Activated CD4-positive, alpha-beta T cell treated with anti-CD3 and anti-CD28 coated beads, Interleukin-2, Interleukin-4, amounts not matched to agents 100 ng/mL and 50 ng/mL, durations not matched to agents 16 hours and 8 hours (primary cell): ENCODE results near the gene ARG2.

Source experiments
- DNase-seq: peaks from one replicate; pipeline ENCODE4 v3.0.0-alpha.2; 2020; ENCODE audit warnings: low spot score

The ARG2 gene

DNA sequence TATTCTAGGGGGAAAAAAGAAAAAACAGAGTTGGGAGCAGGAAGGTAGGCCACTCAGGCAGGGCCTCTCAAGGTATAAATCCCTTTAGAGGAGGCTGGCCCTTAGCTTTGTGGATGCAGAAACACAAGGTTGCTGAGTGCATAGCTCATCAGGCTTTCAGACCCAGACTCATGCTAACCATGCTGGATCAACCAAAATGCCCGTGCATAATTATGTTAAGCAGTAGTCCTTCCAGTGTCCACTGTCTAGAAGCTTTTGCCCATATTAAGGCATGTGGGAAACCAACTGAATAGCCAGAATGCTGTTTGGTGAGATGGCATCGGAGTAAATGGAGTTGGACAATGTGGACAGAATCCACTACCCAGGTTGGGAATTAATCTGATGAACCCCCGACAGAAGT lies 18.9 kb downstream of the ARG2 start:
- no peak for DNase-seq

DNA sequence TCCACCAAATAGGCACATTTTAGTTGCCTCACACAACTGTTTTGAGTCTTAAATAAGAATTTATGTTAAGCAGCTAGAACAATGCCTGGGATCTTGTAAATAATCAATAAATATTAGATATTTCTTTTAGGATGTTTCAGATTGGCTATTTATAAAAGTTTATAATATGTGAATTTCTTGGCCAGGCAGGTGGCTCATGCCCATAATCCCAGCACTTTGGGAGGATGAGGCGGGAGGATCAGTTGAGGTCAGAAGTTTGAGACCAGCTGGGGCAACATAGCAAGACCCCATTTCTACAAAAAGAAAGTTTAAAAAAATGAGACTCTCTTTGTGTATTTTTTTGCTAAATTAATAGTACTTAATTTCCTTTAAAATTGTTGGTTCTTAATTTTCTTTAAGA lies 21.8 kb downstream of the ARG2 start:
- no peak for DNase-seq

DNA sequence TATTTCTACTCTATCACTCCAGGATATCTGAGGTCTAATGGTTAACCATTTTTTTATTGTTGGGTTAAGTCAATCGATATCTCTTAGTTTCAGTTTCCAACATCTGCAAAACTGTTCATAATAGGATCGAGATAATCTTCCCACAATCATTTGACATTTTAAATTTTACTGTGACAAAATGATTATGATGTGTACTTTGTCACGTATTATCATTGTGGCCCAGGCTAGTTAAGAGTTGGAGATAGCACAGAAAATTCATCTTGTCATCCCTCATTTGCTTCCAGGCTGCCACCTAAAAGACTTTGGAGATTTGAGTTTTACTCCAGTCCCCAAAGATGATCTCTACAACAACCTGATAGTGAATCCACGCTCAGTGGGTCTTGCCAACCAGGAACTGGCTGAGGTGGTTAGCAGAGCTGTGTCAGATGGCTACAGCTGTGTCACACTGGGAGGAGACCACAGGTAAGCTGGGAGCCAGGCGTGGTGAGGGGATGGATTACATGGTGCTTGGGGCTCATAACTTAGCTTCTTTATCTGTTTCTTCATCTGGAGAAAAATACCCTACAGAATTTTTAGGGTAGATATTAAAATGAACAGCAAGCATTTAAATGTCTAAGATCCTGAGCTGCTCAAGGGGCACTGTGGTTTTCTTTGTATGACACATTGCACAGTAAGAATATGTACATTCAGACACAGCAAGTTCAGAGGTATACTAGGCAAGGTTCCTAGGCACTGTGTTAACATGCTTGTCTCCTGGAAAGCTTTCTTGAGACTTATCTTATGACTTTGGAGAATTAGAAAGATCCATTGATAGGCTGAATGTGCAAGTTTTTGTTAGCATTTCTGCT lies 22.4 kb downstream of the ARG2 start:
- peak; percentile 29 for DNase-seq

DNA sequence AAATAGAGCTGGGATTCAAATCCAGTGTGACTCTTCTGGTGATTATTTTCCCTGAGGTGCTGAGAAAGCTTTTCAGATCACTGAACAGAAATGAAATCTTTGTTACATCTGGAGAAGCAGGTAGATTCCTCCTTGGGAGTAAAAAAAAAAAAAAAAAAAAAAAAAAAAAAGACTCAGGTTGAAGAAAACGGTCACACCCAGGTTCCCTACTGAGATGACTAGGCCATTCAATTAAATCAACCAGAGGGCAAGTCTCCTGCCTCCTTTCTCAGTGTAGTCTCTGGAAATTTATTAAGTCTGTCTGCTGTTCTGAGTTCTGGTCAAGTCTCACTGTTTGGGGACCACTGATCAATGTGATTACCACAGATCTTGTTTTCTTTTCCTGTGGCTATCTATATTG lies 24.0 kb downstream of the ARG2 start:
- no peak for DNase-seq

DNA sequence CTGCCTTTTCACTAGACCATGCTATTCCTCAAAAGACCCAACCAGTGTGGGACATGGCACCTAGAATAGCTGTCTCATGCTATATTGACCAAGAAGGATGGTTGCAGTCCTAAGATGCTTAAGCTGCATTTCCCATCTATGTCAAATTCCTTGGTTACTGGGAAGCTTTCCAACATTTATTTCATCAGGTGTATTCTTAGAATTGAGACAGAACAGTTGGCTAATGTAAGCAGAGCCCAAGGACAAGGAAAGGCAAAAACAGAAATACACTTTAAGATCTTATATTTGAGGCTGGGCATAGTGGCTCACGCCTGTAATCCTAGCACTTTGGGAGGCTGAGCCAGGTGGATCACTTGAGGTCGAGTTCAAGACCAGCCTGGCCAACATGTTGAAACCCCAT lies 24.7 kb downstream of the ARG2 start:
- no peak for DNase-seq

DNA sequence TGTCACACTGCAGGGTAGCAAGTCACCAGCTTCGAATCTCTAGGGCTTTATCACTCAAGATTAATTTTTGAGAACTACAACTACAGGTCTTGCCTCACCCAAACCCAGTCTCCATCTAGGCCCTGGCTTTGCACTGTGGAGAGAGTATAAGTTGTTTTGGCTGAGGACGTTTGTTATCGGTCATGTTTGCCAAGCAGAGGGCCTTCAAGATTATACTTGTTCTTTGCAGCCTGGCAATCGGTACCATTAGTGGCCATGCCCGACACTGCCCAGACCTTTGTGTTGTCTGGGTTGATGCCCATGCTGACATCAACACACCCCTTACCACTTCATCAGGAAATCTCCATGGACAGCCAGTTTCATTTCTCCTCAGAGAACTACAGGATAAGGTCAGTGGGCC lies 25.7 kb downstream of the ARG2 start:
- DNase-seq, result no peak

DNA sequence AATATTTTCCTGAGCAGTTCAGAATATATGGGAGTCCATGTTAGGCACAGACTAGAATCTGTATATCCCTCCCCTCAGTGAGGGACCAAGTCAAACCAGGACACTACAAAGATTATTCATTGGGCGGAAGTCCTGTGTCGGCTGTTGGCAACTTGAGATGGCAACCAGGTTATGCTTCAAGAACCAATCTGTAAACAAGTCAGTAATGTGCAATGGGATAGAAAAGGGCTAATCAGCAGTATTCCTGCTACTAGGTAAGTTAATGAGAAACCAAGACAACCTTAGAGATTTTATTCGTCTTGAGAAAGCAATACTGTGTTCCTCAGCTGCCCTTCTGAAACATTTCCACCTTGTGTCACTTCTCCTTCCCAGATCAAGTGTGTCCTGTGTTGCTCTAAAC lies 26.4 kb downstream of the ARG2 start:
- no peak for DNase-seq

DNA sequence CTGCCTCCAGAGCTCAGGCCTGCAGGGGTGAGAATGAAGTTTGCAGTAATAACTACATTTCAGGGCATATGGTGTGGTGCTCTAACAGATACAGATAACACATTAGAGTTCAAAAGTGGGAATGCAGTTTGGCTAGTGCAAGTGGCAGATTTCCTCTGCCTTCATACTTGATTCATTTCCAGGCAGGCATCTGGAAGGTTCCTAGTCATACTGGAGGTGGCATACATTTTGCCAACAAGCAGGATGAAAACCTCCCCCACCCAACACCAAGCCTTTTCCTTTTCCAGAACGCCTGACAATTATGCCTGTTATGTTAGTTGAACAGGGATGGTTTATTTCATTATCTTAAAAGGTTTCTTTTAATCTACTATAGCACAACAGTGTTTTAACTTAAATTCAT lies 30.4 kb downstream of the ARG2 start:
- DNase-seq, result no peak

DNA sequence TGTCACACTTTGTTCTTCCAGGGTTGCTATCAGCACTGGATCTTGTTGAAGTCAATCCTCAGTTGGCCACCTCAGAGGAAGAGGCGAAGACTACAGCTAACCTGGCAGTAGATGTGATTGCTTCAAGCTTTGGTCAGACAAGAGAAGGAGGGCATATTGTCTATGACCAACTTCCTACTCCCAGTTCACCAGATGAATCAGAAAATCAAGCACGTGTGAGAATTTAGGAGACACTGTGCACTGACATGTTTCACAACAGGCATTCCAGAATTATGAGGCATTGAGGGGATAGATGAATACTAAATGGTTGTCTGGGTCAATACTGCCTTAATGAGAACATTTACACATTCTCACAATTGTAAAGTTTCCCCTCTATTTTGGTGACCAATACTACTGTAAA lies 31.0 kb downstream of the ARG2 start:
- DNase-seq, result no peak

DNA sequence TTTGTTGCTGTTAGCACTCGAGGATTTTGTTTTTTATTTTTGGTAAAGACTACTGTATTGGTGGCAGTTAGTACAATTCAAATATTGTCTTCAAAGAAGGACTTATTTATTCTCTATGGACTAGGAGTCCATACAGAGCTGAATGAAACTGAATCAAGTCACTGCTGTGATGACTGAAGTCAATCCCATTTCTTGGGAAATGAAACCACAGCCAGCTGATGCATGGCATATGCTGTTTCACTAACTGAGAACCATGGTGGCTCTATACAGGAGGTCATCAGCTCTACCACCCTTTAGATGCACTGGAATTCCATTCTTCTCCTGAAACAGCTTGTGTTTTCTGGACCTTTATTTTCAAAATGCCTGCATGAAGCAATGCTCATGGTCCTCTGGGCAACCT lies 32.5 kb downstream of the ARG2 start:
- no peak for DNase-seq

DNA sequence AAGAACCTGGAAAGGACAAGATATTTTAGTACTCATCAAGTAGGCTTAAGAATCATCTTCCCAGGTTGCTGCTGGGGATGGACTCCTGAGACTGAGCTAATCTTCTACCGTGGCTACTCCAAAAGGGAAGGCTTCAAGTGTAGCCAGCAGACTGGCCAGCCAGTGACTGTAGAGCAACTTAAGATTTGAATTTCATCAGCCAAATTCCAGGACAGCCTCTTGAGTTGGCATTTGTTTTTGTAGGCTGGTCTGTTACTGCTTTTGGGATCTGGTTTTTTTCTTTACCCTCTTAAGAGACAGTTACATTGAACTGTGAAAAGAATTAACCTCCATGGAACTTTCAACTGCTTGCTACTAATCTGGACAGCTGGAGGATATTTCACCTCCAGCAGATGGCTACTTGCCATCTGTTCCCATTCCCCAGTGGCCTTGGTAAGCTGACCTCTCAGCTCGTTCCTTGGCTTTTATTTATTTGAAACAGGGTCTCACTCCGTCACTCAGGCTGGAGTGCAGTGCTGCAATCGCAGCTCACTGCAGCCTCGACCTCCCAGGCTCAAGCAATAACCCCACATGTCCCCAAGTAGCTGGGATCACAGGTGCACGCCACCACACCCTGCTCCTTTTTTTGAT lies 34.0 kb downstream of the ARG2 start:
- DNase-seq, result no peak

DNA sequence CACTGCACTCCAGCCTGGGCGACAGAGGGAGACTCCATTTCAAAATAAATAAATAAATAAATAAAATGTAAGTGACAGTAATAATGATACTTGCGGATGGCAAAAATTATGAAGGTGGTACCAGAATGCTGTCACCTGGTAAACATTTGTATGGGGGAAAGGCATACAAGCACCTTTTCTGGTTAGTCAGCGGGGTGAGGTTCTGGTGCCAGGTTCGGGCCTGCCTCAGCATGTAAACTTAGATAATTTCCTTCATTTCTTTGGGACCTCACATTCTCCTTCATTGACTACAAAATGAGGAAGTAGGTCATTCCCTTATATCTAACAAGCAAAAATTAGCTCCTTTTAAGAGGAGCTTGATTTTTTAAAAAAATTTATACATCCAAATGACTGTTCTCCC lies 43.9 kb downstream of the ARG2 start:
- DNase-seq, result no peak

DNA sequence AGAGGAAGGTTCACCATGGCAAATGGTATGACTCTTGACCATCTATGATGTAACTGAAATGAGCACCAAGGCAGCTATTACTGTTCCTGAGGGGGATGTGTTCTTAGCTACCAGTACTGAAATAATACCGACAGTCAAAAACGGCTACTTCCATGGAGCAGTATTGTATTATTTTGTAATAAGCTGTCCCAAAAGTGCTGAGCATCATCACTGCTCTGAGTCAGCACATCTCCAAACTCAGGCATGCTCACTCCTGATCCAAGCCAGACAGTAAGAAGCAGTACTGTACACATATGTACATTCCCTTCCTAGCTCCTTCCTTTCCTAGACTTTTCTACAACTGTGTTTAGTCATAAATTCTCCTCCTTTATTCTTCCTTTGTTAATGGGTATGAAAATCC lies 46.1 kb downstream of the ARG2 start:
- DNase-seq, result no peak

DNA sequence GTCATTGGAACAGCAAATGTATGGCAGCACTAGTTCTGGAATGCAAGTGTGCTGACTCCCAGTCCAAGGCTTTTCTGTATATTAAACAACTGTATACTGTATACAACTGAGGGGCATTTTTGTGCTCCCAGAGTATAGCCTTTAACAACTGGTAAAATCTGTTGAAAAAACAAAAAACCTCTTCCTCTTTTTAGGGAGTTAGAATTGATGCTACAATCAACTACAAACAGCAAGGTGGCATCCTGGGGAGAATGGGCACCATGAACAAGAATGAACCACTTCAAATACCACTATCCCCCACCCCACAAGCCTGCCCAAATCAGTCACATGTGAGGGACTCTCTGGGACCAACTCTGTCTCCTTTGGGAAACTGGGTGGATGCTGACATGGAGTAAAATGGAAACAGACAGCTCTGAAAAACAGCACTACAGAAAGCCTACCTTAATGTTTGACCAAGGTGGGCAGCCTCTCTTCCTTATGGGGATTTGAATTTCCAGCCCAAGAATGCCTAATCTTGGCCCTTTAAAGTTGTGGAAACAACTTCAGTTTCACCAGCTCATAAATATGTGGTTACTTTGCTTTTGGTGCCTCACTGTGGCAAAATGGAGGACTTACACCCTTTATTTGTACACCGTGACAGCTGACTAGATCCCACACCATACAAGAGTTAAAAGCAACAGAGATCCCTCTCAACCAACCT lies 47.2 kb downstream of the ARG2 start:
- DNase-seq, result peak; percentile 55

DNA sequence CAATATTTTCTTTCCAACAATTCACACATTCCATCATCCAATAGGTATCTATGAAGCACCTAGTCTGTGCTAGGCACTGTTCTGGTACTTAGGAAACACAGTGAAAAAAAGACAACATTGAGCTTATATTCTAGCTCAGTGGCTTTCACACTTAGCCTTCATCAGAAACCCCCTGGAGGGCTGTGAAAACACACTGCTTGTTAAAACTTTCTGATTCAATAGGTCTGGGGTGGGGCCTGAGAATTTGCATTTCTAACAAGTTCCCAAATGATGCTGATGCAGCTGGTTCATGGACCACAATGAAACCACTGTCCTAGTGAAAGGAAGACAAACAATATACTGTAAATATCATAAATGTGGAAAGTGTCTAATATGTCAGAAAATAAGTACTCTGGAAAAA lies 48.8 kb downstream of the ARG2 start:
- peak; percentile 48 for DNase-seq

DNA sequence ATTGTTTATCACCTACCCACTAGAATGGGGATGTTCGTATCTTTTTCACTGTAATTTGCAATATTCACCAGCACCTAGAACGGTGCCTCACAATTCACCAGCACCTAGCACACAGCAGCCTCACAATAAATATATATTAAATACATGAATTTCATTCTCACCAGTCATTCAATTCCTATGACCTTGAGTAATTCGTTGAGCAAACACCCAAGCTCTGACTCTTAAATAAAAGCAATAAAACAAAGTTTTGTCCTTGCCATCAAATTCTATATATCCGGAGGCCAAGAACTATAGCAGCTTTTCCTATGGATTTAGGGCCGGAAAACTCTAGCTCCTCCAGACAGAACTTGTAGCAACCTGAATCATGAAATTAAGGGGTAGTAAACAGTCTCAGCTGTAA lies 53.7 kb downstream of the ARG2 start:
- DNase-seq, result no peak

DNA sequence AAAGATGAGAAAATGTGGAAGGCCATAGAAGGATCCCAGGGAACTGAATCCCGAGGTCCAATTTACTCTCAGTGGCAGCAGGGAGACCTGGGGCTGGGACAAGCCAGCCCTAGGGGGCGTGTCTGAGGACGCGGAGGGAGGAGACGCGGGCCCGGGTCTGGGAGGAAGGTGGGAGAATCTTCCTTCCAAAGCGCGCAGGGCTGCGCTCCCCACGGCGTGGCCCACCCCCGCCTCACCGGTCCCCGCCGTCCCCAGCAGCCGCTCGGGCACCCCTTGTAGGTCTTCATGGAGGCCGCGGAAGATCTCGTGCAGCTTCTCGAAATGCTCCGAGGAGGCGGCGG lies 54.4 kb downstream of the ARG2 start:
- DNase-seq, result peak; percentile 47

DNA sequence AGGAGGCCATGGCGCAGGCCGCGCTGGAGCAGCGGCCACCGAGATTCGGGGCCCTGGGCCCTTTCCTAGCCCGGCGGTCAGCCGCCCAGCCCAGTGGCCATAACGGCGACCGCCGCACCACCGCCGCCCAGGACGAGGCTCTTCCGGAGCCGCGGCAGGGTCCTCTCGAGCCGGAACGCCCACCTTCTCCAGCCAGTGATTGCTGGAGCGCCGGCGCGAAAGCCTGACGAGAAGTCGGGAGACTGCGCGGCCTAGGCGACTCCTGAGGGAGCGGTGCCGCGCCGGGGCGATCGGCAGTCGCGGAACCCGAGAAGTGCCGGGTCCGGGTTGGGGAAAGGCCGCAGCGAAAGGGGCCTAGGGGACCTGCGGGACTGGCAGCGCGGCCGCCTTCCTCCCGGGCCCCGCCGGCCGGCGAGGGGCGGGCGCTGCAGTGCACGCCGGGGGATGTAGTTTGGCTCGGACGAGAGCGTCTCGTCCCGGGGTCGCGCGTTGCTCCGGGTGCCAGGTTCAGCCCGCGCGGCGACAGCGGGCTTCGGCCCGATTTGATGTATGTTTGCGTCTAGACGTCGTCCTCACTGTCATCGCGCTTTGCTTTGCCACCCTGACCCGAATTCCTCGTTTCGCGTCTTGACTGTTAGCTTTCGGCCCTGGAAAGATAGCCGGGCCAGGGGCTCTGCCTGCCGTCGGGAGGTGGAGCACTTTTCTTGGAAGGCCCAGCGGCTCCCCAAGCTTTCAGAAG lies 54.9 kb downstream of the ARG2 start, which contains the start of gene VTI1B:
VTI1B (minus strand) TSS at position 153 of the 739 bp plus-strand sequence; CDS start at position 10, 143 bp downstream.
- DNase-seq, result peak; percentile 75

DNA sequence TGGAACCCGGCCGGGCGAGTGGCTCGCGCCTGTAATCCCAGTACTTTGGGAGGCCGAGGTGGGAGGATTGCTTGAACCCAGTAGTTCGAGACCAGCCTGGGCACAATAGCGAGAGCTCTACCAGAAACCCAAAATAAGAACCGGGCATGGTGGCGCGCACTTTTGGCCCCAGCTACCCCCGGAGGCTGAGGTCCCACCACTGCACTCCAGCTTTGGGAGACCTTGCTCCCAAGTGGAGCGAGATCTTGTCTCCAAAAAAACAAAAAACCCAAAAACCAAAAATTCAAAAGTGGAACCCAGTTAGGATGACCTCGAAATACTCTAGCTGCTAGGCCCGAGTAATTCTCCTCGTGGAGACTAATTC lies 55.5 kb downstream of the ARG2 start:
- DNase-seq, result no peak

DNA sequence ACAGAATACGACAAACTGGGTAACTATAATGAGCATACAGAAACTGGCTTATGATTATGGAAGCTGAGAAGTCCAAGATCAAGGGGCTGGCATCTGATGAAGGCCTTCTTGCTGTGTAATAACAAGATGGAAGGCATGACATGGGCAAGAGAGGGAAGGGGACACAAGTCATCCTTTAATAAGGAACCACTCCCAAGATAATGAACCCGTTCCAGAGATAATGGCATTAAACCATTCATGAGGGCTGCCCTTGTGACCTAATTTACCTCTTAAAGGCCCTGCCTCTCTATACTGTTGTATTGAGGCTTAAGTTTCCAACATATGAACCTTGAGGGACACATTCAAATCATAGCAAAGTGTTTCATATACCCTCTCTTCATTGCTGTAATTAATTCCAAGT lies 59.3 kb downstream of the ARG2 start:
- no peak for DNase-seq

DNA sequence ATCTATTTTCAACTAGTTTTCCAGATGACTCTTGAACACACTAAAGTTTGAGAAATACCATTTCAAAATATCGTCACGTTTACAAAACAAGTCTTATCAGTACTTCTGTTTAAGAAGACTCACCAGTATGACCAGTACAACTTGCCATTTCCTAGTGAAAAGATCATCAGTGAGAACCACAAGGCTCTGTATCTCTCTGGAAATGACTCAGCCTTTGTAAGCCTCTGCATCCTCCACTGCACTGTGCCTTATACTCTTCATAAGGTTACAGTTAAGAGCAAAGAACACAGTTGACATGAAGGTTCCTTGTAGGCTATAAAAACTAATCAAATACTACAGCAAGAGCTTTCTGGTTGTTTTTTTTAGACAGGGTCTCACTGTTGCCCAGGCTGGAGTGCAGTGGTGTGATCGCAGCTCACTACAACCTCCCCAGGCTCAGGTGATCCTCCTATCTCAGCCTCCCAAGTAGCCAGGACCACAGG lies 60.4 kb downstream of the ARG2 start:
- peak; percentile 90 for DNase-seq

DNA sequence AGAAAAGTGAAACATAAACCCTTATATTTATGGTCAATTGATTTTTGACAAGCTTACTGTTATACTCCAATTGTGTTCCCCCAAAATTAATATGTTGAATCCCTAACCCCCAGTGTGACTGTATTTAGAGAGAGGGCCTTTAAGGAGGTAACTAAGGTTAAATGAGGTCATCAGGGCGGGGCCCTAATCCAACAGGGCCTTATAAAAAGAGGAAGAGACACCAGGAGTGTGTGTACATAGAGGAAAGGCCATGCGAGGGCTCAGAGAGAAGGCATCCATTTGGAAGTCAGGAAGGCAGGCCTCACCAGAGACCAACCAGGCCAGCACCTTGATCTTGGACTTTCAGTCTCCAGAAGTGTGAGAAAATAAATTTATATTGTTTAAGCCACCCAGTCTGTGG lies 61.2 kb downstream of the ARG2 start:
- DNase-seq, result no peak

DNA sequence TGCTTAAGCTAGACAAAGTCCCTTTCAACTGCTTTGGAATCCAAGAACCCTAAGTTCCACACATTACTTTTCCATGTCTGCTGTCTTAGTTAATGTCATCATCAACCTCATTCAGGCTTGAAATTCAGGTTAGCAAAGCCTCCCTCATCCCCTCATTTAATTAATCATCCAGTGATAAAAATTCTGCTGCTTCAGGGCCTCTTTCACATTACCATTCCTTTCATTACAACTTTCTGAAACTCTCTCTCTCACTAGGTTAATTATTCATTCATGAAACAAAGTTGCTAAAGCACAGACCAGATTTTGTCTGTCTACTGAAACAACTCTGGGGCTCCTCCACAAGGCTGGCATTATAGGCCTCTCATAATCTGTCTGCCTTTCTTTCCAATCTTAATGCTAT lies 64.1 kb downstream of the ARG2 start:
- DNase-seq, result no peak
